A673 (cell line): ENCODE results near the gene EGR4. TPM values are rescaled to one million over a fixed set of nuclear protein-coding genes. Genes with fewer than 3 reads are reported as not detected.
"Not testable (repeated sequence)": the region's sequence is repeated elsewhere in the genome, so short reads cannot be mapped to it uniquely, and the experiment has no call there.

Experiments used
- BruUV-seq: library from RNA; stranded (reverse); fragments of 400-500 nt; replicated peaks from 2 replicates; lab custom pipeline; 2021; lab: Mats Ljungman, UMichigan
- CTCF ChIA-PET: fragments of 300-600 bp; sonication (Branson Sonifier 250); formaldehyde crosslinking; loops from one replicate; lab custom pipeline; 2022; ENCODE audit warnings: antibody characterized with exemption; lab: Charles Lee
- POLR2A ChIA-PET: fragments of 300-600 bp; sonication (Branson Sonifier 250); formaldehyde crosslinking; loops from one replicate; lab custom pipeline; 2022; ENCODE audit warnings: antibody characterized with exemption; ENCODE audit not compliant: low non-redundant PET; lab: Charles Lee
- DNase-seq: peaks from one replicate; pipeline ENCODE4 v3.0.0-alpha.2; 2015; ENCODE audit warnings: low spot score
- H3K27ac ChIP-seq: fragments of 200-600 bp; sonication (generic); 2 replicates; pipeline ENCODE4 v1.5.1; 2016; ENCODE audit warnings: mixed run types, low read depth, mild to moderate bottlenecking, mixed read lengths, antibody characterized with exemption, low read length; ENCODE audit not compliant: poor library complexity, severe bottlenecking
- H3K27me3 ChIP-seq: fragments of 200-600 bp; sonication (generic); replicated peaks from 2 replicates; pipeline ENCODE4 v1.6.1; 2017; ENCODE audit warnings: mixed run types, low read depth, mild to moderate bottlenecking, mixed read lengths, antibody characterized with exemption, low read length; ENCODE audit not compliant: insufficient read depth, poor library complexity
- H3K36me3 ChIP-seq: fragments of 200-600 bp; sonication (generic); 2 replicates; pipeline ENCODE4 v1.6.1; 2016; ENCODE audit warnings: mixed run types, mild to moderate bottlenecking, mixed read lengths, antibody characterized with exemption, low read length; ENCODE audit not compliant: insufficient read depth, poor library complexity, severe bottlenecking
- H3K4me1 ChIP-seq: fragments of 200-600 bp; sonication (generic); 2 replicates; pipeline ENCODE4 v1.6.1; 2017; ENCODE audit warnings: mixed run types, mild to moderate bottlenecking, mixed read lengths, antibody characterized with exemption, low read length; ENCODE audit not compliant: insufficient read depth, poor library complexity, severe bottlenecking
- H3K4me3 ChIP-seq: fragments of 200-600 bp; sonication (generic); 2 replicates; pipeline ENCODE4 v1.5.1; 2016; ENCODE audit warnings: low read depth, mixed run types, mild to moderate bottlenecking, mixed read lengths, low read length; ENCODE audit not compliant: poor library complexity, severe bottlenecking
- H3K9me3 ChIP-seq: fragments of 200-600 bp; sonication (generic); 2 replicates; pipeline ENCODE4 v1.6.1; 2016; ENCODE audit warnings: mixed run types, low read depth, mild to moderate bottlenecking, mixed read lengths, antibody characterized with exemption, low read length; ENCODE audit not compliant: poor library complexity, severe bottlenecking
- EZH2 ChIP-seq: fragments of 200-600 bp; sonication (generic); IDR thresholded peaks from 2 replicates; pipeline ENCODE4 v1.6.1; 2017; ENCODE audit warnings: borderline replicate concordance, low read depth, mild to moderate bottlenecking, mixed read lengths, antibody characterized with exemption, low read length; ENCODE audit not compliant: poor library complexity, severe bottlenecking
- intact Hi-C: fragments of 100-400 bp; cut with micrococcal nuclease; formaldehyde crosslinking; loops from one replicate; pipeline ENCODE4 v1.10.0; 2022; ENCODE audit not compliant: unreplicated experiment
- total RNA-seq: library from RNA; stranded (reverse); gene quantifications from 2 replicates; pipeline ENCODE4 v1.2.3, GENCODE V29; 2021
- TF ChIP-seq, protein P1 (sequence below): fragments of 300-800, 200-600 bp; sonication (generic); conservative IDR thresholded peaks from 2 replicates; pipeline ENCODE4 v1.5.1; 2017; ENCODE audit warnings: low read depth, mild to moderate bottlenecking, antibody characterized with exemption, low read length, moderate library complexity, mixed read lengths

Gene EGR4
- total RNA-seq, 1 experiment from 2014 or later, result 1.9 TPM

DNA sequence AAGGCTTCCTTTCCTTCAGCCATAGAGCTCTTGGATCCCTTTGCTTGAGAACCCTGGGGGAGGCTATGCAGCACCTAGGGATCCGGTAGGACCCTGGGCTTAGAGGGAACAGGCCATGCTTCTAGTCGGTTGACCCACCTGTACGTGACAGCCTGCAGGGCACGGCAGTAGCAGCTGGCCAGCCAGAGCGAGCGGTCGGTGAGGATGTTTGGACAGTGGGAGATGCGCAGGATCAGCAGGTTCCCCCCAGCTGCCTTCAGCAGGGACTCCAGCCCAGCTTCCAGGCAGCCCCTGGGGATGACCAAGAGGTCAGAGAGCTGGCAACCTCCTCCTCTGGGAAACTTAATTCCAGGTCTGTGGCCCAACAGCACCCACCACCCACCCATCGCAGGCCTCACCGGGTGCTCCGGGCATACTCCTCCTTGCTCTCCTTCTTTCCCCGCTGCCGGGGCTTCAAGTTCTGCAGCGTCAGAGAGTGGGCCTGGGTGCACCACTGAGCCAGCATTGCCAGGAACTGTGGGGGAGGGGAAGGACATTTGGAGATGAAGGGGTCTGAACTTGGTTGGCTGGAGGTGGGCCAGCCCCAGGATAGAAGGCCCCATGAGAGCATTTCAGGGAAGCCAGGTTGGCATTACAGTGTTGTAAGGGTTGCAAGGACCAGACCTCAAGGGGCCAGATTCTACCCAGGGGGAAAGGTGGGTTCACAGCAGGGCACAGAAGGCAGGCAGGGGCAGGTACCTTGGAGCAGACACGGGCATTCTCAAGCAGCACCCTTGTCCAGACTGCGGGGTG is 29.6 kb downstream of the EGR4 start:
- no peak overlapping the region for H3K4me3 ChIP-seq
- no peaks in the 10 kb centered on the region for H3K4me1 ChIP-seq
- no peak for DNase-seq
- POLR2A ChIA-PET, result no interaction called here
- H3K27me3 ChIP-seq, result no peaks in the 10 kb centered on the region
- CTCF ChIA-PET, result interaction anchor here (0.6 kb wide), 1 partner anchor 13 kb away, joined by 3 read pairs; no protein-coding TSS in a partner anchor
- TF ChIP-seq, protein P1, sequence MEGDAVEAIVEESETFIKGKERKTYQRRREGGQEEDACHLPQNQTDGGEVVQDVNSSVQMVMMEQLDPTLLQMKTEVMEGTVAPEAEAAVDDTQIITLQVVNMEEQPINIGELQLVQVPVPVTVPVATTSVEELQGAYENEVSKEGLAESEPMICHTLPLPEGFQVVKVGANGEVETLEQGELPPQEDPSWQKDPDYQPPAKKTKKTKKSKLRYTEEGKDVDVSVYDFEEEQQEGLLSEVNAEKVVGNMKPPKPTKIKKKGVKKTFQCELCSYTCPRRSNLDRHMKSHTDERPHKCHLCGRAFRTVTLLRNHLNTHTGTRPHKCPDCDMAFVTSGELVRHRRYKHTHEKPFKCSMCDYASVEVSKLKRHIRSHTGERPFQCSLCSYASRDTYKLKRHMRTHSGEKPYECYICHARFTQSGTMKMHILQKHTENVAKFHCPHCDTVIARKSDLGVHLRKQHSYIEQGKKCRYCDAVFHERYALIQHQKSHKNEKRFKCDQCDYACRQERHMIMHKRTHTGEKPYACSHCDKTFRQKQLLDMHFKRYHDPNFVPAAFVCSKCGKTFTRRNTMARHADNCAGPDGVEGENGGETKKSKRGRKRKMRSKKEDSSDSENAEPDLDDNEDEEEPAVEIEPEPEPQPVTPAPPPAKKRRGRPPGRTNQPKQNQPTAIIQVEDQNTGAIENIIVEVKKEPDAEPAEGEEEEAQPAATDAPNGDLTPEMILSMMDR, result no peak
- no peak for TF ChIP-seq EZH2
- no peak overlapping the region for H3K27ac ChIP-seq
- no peaks in the 10 kb centered on the region for H3K36me3 ChIP-seq
- H3K9me3 ChIP-seq, result no peaks in the 10 kb centered on the region
- no TSS peak for BruUV-seq
- intact Hi-C loops, result no loop called here

DNA sequence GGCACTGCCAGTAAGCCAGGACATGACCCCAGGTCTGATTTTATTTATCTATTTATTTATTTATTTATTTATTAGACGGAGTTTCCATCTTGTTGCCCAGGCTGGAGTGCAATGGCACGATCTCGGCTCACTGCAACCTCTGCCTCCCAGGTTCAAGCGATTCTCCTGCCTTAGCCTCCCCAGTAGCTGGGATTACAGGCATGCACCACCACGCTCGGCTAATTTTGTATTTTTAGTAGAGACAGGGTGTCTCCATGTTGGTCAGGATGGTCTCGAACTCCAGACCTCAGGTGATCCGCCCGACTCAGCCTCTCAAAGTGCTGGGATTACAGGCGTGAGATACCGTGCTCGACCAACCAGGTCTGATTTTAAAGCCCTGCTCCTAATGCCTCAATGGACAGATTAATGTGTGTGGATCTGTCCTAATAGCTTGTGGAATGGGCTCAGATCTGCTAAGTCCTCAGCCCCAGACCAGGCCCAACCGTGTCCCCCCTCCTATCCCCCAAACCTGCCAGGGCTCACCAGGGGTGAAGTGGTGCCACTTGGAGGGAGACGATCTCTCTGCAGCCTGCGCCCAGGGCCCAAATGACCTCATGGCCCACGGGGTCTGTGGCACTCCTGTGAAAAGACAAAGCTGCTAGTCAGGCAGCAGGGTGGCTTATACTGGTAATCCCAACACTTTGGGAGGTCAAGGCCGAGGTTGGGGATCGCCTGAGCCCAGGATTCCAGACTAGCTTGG is 30.5 kb downstream of the EGR4 start:
- H3K27me3 ChIP-seq, BruUV-seq, H3K27ac ChIP-seq, intact Hi-C loops, POLR2A ChIA-PET, DNase-seq, H3K9me3 ChIP-seq, H3K36me3 ChIP-seq, CTCF ChIA-PET, H3K4me3 ChIP-seq, H3K4me1 ChIP-seq: not testable (repeated sequence)

DNA sequence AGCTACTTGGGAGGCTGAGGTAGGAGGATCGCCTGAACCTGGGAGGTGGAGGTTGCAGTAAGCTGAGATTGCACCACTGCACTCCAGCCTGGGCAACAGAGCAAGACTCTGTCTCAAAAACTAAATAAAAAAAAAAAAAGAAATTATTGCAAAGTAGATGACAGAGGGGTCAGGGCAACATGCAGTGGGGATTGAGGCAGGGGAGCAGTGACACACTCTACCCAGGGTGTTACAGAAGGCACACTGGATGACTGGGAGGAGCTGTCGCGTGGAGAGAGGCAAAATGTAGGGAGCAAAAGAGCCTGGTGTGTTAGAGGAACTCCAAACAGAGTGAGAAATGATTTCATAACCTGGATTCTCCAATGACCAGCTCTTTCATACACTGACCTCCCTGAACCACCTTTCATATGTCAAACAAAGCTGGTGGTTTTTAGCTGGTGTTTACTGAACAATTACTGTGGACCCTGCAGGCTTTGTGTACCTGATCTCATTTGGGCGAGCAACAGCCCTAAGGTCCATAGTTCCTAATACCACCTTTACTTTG is 31.2 kb downstream of the EGR4 start:
- no peaks in the 10 kb centered on the region for H3K27me3 ChIP-seq
- no peak overlapping the region for H3K27ac ChIP-seq
- no peak for DNase-seq
- intact Hi-C loops, result no loop called here
- H3K4me3 ChIP-seq, result no peak overlapping the region
- BruUV-seq, result no TSS peak
- H3K36me3 ChIP-seq, result peaks cover 5% of the 10 kb centered on the region
- TF ChIP-seq, protein P1, result no peak
- no peak for TF ChIP-seq EZH2
- no peaks in the 10 kb centered on the region for H3K9me3 ChIP-seq
- no peaks in the 10 kb centered on the region for H3K4me1 ChIP-seq
- CTCF ChIA-PET, result no interaction called here
- POLR2A ChIA-PET, result no interaction called here
